ENCODE results near the gene P3H1.
"Not testable (repeated sequence)": the region's sequence is repeated elsewhere in the genome, so short reads cannot be mapped to it uniquely, and the experiment has no call there.

The P3H1 gene

DNA sequence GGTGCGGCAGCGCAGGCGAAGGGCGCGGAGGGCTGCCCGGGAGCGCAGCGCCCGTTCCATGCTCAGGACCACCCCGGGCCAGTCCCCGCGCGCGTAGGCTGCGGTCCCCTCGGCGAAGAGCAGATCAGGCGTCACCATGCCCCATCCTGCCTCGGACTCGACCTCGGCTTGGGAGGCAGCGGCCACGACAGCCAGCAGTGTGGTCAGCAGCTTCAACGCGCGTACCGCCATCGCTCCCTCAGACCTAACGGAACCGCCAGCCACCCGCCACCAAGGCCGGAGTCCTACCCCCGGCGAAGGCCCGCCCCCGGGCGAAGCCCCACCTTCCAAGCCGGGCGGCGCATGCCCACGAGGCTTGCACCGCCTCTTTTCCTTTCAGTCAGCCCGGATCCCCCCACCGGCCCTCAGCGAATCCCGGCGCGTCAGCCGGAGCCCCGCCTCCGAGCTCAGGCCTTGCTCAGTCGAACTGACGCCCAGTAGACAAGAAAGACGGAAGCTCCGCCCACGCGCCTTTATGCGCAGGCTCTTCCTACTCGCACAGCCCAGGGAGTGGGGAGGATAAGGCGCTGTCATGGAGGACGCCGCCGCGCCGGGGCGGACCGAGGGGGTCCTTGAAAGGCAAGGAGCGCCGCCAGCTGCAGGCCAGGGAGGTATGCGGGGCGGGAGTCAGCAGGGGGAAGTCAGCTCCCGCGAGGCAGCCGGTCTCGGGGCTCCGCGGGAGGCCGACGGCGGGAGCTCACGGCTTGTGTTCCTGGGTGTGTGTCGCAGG lies at the start of gene P3H1, which contains the start of gene C1orf50:
TSS of gene P3H1 (minus strand) at position 288 of the 769 bp plus-strand sequence. CDS start at position 231, 57 bp downstream.
TSS of gene C1orf50 (plus strand) at position 509 of the 769 bp plus-strand sequence. CDS start at position 572, 63 bp downstream.
- DNase-seq = peak; percentile 100

DNA sequence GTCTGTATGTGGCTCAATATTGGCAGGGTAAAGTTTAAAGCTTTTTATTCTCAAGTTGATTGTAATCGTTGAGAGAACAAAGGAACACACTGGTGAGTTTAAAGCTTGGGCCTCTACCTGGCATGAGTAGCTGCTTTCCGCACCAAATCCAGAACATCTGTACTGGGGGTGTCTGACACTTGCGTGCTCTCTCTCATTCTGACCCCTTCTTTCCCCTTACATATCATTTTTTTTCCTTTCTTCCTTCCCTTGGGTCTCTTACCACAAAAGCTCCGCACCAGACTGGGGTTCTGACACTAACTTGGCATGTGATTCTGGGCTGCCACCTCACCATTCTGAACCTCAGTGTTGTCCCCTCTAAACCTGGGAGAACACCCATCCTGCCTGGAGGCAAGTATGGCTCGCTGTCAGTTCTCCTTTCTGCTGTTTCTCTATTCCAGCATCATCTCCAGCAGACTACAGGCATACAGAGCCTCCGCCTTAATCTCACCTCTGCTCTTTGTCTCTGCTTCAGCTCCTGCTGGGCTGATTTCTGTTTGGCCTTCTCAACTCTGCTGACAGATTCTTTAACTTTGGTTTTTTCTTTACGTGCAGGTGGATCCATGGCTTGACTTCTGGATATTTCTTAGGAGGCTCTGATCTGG lies 49.2 kb upstream of the P3H1 start:
- DNase-seq = no peak

DNA sequence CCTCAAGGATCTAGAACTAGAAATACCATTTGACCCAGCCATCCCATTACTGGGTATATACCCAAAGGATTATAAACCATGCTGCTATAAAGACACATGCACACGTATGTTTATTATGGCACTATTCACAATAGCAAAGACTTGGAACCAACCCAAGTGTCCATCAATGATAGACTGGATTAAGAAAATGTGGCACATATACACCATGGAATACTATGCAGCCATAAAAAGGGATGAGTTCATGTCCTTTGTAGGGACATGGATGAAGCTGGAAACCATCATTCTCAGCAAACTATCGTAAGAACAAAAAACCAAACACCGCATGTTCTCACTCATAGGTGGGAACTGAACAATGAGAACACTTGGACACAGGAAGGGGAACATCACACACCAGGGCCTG lies 48.0 kb upstream of the P3H1 start:
- not testable (repeated sequence) for DNase-seq

DNA sequence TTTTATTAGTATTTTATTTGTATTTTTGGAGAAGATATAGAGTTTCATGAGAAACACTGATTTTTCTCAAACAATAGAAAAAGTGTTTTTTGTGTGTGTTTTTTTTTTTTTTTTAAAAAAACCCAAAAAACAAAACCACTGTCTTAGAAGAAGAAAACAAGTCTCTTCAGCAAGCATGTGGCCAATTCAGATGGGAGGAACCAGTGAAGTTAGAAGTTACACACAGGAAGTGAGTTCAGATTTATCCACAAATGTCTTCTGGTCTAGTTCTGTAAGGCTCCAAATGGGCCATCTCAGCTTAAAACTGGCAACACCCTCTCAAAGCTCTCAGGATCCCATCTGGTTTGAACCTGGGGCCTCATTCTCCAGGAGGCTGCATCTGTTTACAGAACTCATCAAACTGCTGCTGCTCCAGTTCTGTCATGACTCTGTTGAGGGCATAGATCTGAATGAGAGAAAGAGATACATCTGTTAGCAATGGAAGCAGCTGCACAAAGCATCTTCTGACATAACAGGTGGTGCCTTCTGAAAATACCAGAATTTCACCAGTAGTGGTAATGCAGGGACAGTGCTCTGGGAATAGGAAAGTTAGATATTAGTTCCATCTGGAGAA lies 40.3 kb upstream of the P3H1 start:
- no peak for DNase-seq

DNA sequence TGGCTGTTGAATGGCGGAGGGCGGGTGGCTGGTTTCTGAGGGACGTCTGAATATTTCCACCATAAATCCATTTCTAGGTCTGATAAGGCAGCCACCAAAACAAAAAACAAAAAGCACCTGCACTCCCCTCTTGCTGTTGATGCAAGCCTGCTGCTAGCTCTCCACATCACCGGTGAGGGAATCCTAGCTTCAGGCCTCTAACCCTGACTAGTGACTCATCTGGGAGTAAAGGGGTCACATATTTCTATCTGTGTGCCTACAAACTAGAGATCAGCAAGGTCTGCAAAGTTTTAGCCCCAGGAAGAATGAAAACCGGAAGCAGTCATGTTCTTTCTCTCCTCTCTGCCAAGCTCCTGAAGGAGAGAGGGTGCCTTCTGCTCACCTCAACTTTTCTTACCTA lies 39.8 kb upstream of the P3H1 start:
- no peak for DNase-seq

GRCh38 chr1:42806171-42806570 lies 39.3 kb upstream of the P3H1 start:
- DNase-seq = no peak

- no peak for DNase-seq
Measured at GRCh38 chr1:42801832-42802473, 35.1 kb upstream of the P3H1 start.

GRCh38 chr1:42797979-42798378 lies 31.2 kb upstream of the P3H1 start:
- DNase-seq = no peak

DNA sequence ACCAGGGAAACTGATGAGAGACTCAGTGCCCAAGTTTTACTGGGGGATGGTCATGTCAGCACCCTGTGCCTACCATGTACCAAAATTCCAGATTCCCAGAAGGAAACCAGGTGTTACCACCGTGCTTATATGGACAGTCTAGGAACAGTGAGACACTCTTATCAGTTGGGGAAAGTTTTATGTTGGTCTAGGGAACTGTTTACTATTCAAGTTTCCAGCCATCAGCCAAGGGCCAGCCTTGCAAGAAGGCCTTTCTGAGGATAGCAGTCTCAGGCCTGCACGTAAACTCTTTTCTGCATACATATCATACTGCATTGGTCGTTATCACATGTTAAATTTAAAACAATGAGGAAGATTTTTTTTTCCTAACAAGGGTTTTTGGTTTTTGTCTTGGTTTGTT lies 30.6 kb upstream of the P3H1 start:
- no peak for DNase-seq

DNA sequence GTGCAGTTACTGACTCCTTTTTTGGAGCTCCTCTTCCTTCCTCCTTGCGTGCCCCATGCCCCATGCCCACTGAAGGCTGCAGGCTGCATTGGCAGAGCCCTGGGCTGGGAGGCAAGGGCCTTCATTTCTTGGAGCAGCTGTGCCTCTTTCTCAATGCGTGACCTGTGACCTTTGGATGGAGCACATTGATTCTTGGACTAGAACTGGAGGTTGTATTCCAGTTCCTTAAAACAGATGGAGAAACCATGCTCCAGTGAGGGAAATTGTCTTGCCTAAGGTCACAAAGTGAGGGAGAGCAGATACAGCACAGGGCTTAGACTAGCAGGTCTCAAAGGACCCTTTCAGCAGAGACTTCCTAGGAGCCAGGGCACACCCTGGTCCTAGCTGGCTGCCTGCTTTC lies 27.0 kb upstream of the P3H1 start:
- no peak for DNase-seq

- no peak for DNase-seq
Measured at GRCh38 chr1:42788021-42788420, 21.2 kb upstream of the P3H1 start.

DNA sequence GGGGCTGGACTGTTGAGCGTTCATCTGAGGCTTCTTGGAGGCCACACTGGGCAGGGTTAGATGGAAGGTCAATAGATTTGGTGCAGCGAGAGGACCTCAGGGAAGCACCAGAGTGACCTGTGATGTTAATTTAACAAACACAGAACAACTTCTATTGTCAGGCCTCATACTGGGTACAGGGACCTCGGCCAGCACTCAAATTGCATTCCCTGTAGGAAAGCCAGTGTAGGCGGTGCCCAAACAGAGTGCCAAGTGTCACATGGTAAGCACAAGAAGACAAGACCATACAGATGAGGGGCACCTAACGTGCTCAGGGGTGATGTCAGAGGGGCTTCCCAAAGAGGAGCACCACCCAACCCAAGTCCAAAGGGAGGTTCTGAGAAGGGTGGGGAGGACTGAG lies 19.3 kb upstream of the P3H1 start:
- DNase-seq = no peak

- DNase-seq = peak; percentile 44
Measured at GRCh38 chr1:42784946-42785693, 18.3 kb upstream of the P3H1 start, which contains the start of gene TMEM269. Gene TMEM269 (plus strand): TSS chr1:42784991. CDS start chr1:42789894, 4,903 bp downstream.

DNA sequence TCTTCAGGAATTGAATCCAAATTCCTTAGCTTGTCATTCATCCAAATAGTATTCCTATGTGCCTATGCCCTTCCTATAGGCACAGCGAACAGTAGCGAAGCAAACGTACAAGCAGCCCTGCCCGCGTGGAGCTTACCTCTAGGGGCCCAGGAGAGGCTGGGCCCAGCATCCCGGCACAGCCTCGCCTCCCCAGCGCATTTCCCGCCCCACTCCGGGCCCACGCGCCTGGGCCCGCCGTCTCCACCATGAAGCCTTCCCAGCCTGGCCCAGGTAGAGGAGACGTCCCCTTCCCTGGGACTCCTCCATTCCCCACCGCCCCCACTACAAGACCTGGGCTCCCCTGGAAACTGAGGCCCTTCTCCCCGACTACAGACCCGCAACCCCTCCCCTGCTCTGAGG lies 17.7 kb upstream of the P3H1 start:
- DNase-seq = no peak

DNA sequence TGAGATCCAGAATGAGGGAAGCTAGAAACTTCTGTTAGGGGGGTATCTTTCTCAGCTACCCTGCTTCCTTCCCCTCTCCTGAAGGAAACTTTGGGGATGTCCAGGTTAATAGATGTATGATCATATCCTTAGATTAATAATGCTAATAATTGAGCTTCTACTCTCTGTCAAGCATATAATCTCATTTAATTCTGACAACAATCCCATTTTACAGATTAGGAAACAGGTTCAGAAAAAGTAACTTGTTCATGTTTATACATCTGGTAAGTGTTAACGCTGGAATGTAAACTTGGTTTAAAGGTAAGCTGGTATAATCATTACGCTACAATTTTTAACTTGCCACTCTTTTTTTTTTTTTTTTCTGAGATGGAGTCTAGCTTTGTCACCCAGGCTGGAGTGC lies 16.3 kb upstream of the P3H1 start:
- DNase-seq = no peak

DNA sequence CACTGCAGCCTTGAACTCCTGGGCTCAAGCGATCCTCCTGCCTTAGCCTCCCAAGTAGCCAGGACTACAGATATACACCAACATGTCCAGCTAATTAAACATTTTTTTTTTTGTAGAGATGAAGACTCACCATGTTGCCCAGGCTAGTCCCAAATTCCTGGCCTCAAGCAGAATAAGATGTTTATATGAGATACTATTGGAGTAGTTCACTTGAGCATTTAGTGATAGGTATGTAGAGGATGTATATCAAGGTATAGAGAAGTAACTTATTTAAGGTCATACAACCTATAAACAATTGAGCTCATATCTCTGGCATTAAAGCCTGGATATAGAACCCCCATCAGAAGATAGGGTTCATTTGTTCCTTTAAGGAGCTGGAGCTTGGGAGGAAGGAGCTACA lies 13.3 kb upstream of the P3H1 start:
- DNase-seq = no peak

GRCh38 chr1:42779725-42780124 lies 12.9 kb upstream of the P3H1 start:
- DNase-seq = no peak

- DNase-seq = no peak
Measured at GRCh38 chr1:42777852-42778251, 11.0 kb upstream of the P3H1 start.

DNA sequence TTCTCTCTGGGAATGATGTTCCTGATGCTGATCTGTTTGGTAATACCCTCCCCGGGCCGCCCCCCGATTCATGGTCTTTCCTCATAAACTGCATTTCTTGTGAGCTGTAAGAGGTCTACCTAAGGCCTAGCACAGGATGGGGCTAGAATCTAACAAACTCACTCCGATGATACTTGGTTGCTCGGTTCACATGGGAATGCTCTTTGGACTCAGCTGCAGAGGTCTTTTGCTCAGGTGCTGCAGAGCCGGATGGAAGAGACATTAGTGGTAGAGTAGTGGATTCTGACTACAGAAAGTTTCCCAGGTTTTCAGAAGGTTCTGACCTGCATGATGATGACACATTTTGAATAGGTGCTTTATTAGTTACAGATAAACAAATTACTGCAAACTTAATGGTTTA lies 9.7 kb upstream of the P3H1 start:
- DNase-seq = no peak

DNA sequence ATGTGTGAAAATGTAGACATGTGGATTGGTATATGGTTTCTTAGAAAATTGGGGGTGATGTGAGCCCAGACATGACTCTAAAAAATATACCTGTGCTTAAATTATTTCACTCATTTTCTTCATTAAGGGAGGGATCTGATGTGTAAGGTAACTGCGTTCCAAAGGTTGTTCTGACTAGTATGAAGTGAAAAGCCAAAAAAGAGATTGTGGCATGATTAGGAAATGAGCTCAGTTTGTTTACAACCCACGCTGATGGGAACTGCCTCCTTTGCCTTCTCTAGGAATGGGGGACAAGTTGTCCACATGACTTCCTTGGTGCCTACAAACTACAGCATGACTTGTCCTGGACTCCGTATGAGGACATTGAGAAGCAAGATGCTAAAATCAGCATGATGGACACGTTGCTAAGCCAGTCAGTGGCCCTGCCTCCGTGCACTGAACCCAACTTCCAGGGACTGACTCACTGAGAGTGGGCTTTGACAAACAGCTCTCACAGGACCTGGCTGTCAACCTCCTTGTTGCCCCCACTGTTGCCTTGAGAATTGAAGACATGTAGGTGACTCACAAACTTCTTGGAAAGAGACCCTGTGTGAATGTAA lies 8.2 kb upstream of the P3H1 start:
- no peak for DNase-seq

DNA sequence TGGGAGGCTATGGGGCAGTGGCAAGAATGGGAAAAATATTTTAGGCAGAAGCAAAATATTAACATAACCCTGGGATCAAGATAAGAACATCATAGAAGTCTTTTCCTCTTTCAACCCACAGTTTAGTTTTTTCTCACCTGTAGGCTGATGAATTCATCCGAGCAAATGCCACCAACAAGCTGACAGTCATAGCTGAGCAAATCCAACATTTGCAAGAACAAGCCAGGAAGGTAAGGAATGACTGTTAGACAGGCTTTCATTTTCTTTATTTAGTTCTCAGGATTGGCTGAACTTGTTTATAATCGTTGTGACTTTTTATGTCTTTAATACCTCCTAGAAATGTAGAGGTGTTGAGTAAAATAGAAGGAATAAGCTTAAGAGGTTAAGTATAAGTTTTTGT lies 6.6 kb upstream of the P3H1 start:
- DNase-seq = no peak

DNA sequence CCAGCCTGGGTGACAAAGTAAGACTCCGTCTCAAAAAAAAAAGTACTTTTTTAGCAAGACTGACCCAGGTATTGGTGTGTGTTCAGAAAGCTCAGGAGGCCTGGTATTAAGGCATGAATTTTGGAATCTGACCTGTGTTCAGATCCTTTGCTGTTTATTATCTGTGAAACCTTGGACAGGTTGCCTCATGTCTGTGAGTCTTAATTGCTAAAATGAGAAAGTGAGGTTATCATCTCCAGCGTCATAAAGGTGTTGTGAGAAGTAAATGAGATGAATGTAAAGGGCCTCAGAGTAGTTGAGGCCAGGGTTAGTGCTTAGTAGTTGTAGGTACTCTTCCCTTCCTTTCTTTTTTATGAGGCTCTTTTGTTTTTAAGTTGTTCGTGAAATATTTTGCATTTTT lies 3.0 kb upstream of the P3H1 start:
- DNase-seq = no peak

All from activated CD8-positive, alpha-beta memory T cell treated with anti-CD3 and anti-CD28 coated beads, Interleukin-2, amount 50 U/mL, for 4 hours (primary cell).